ENCODE data around the gene PRR5.
A peak's percentile ranks its signal among the peaks of the same experiment; 100 is the strongest.

The PRR5 gene

DNA sequence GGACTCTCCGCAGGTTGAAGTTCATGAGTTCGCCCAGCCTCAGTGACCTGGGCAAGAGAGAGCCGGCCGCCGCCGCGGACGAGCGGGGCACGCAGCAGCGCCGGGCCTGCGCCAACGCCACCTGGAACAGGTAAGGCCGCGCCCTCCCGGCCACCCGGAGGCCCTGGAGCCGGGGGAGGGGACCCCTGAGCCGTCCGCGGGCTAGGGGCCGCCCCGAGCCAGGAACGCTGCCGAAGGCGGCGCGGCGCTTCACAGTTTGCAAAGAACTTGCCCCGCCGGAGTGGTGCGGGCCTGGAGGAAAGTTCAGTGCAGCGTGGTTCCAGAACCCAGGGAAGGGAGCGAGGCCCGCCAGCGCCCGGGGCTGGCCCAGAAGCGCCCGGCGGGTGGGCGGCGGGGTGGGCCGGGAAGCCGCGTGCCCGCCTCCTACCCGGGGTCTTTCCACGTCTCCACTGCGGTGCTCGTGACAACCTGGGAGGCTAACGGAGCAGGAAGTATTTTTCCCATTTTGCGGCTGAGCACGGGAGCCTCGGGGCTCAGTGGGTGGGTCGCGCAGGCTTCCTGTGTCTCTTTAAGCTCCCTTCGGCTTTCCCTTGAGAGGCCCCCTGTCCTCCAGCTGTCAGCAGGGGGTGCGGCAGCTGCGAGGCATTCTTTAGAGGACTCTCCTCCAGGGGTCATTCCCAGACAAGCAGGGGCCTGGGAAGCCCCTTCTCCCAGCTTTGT is 635 bp downstream of the PRR5 start:
- TF ChIP-seq CTCF (IDR thresholded peaks at IDR 0.05; ENCODE audit: insufficient read depth, low read depth, low read length, missing control alignments), result no peak
- H3K4me3 ChIP-seq (ENCODE audit: low read length), result peak overlapping the region; percentile 62
- DNase-seq (ENCODE audit: low read depth), result peak; percentile 41

- H3K4me3 ChIP-seq (ENCODE audit: low read length), result peak overlapping the region; percentile 62
- no peak for TF ChIP-seq CTCF (IDR thresholded peaks at IDR 0.05; ENCODE audit: insufficient read depth, low read depth, low read length, missing control alignments)
- DNase-seq (ENCODE audit: low read depth), result no peak
Measured at GRCh38 chr22:44703255-44703870, 1.4 kb downstream of the PRR5 start.

- no peak for TF ChIP-seq CTCF (IDR thresholded peaks at IDR 0.05; ENCODE audit: insufficient read depth, low read depth, low read length, missing control alignments)
- no peak for DNase-seq (ENCODE audit: low read depth)
- H3K4me3 ChIP-seq (ENCODE audit: low read length), result no peak overlapping the region
Measured at GRCh38 chr22:44704159-44705021, 2.4 kb downstream of the PRR5 start.

- no peak for TF ChIP-seq CTCF (IDR thresholded peaks at IDR 0.05; ENCODE audit: insufficient read depth, low read depth, low read length, missing control alignments)
- H3K4me3 ChIP-seq (ENCODE audit: low read length), result no peak overlapping the region
- DNase-seq (ENCODE audit: low read depth), result no peak
Measured at GRCh38 chr22:44705022-44705297, 3.0 kb downstream of the PRR5 start.

DNA sequence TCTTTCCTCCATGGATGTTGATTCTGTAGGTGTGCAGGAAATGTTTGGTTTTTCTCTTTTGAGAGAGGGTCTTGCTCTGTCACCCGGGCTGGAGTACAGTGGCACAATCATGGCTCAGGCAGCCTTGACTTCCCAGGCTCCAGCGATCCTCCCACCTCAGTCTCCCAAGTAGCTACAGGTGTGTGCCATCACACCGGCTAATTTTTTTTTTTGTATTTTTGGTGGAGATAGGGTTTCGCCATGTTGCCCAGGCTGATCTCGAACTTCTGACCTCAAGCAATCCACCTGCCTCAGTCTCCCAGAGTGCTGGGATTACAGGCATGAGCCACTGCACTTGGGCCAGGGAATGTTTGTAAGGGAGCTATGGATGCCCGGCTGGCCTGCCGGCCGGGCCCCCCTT is 4.5 kb downstream of the PRR5 start:
- no peak for DNase-seq (ENCODE audit: low read depth)
- no peak for TF ChIP-seq CTCF (IDR thresholded peaks at IDR 0.05; ENCODE audit: insufficient read depth, low read depth, low read length, missing control alignments)
- H3K4me3 ChIP-seq (ENCODE audit: low read length), result no peak overlapping the region

GRCh38 chr22:44707178-44707577 is 5.2 kb downstream of the PRR5 start:
- TF ChIP-seq CTCF (IDR thresholded peaks at IDR 0.05; ENCODE audit: insufficient read depth, low read depth, low read length, missing control alignments), result no peak
- no peak overlapping the region for H3K4me3 ChIP-seq (ENCODE audit: low read length)

More at GRCh38 chr22:44707178-44707577, 5.2 kb downstream of the PRR5 start:
- DNase-seq (ENCODE audit: low read depth), result no peak

All from epithelial cell of esophagus (primary cell).